Fibroblast of lung (primary cell): ENCODE measurements around the gene HIVEP3. TPM values are rescaled to one million over a fixed set of nuclear protein-coding genes. Genes with fewer than 3 reads are reported as not detected.

Experiments
- DNase-seq, 2 donors: peaks; one replicate each; pipeline versions ENCODE4 v3.0.0 to v3.0.0-alpha.2; 2010; ENCODE audit warnings: low read depth in 2 of 2
- H2AFZ ChIP-seq: 2 replicates; pipeline ENCODE4 v1.5.1; 2012; ENCODE audit warnings: low read length, control low read depth, inconsistent platforms
- H3K27ac ChIP-seq: 2 replicates; pipeline ENCODE4 v1.5.1; 2011; ENCODE audit warnings: low read length, control low read depth; ENCODE audit not compliant: insufficient read depth
- H3K27me3 ChIP-seq: 2 replicates; pipeline ENCODE4 v1.5.1; 2011; ENCODE audit warnings: mild to moderate bottlenecking, low read length; ENCODE audit not compliant: control insufficient read depth, insufficient read depth
- H3K36me3 ChIP-seq: 2 replicates; pipeline ENCODE4 v1.5.1; 2011; ENCODE audit warnings: low read length; ENCODE audit not compliant: control insufficient read depth, insufficient read depth
- H3K4me1 ChIP-seq: 2 replicates; pipeline ENCODE4 v1.5.1; 2011; ENCODE audit warnings: low read length; ENCODE audit not compliant: control insufficient read depth, insufficient read depth; ENCODE audit errors: extremely low read depth
- H3K4me2 ChIP-seq: 2 replicates; pipeline ENCODE4 v1.5.1; 2011; ENCODE audit warnings: low read length, control low read depth; ENCODE audit not compliant: insufficient read depth; ENCODE audit errors: extremely low read depth
- H3K4me3 ChIP-seq, 4 experiments: fragments of 200-600 bp in 1 of 4; sonication (generic) in 1 of 4; replicated peaks in 1 of 4; 2 replicates each; pipeline ENCODE4 v1.5.1; 2011 to 2016; ENCODE audit warnings: low read length in 4 of 4, low read depth in 3 of 4, mild to moderate bottlenecking in 3 of 4, control low read depth in 2 of 4, inconsistent platforms in 1 of 4, mixed read lengths in 1 of 4; ENCODE audit not compliant: insufficient read depth in 1 of 4; ENCODE audit errors: control extremely low read depth in 1 of 4
- H3K79me2 ChIP-seq: 2 replicates; pipeline ENCODE4 v1.5.1; 2012; ENCODE audit warnings: mild to moderate bottlenecking, low read length, inconsistent platforms; ENCODE audit not compliant: control insufficient read depth, insufficient read depth
- H3K9ac ChIP-seq: 2 replicates; pipeline ENCODE4 v1.5.1; 2011; ENCODE audit warnings: mild to moderate bottlenecking, low read length, control low read depth; ENCODE audit not compliant: insufficient read depth
- H3K9me3 ChIP-seq: 2 replicates; pipeline ENCODE4 v1.5.1; 2012; ENCODE audit warnings: low read depth, low read length; ENCODE audit not compliant: control insufficient read depth, insufficient read depth
- H4K20me1 ChIP-seq: 2 replicates; pipeline ENCODE4 v1.5.1; 2011; ENCODE audit warnings: low read length; ENCODE audit not compliant: control insufficient read depth, insufficient read depth; ENCODE audit errors: extremely low read depth
- EZH2 ChIP-seq: IDR thresholded peaks from 2 replicates; pipeline ENCODE4 v1.5.1; 2012; ENCODE audit warnings: low read length, control low read depth, mild to moderate bottlenecking; ENCODE audit errors: missing control alignments
- polyA plus RNA-seq, 2 donors: library from polyadenylated mRNA; depleted of rRNA in 1 of 2; stranded (reverse) in 1 of 2; unstranded in 1 of 2; fragments of >200 nt; gene quantifications; 2 replicates each; pipeline ENCODE4 v1.2.1, GENCODE V29; 2011 to 2012; ENCODE audit warnings: missing spikeins in 1 of 2
- total RNA-seq: library from RNA; depleted of rRNA; stranded (reverse); fragments of >200 nt; gene quantifications from 2 replicates; pipeline ENCODE4 v1.2.1, GENCODE V29; 2014
- TF ChIP-seq, protein P1 (sequence below), 2 donors: IDR thresholded peaks in 1 of 2; conservative IDR thresholded peaks in 1 of 2; 1 replicate in 1 of 2; 2 replicates in 1 of 2; pipeline ENCODE4 v1.5.1; 2011 to 2012; ENCODE audit warnings: low read length in 2 of 2, control low read depth in 1 of 2, inconsistent platforms in 1 of 2, low read depth in 1 of 2, mild to moderate bottlenecking in 1 of 2

HIVEP3 gene
- total and polyA plus RNA-seq, 2 donors (not counting 1 experiment from before 2014, with no cell fraction given) = 0.83 to 3.2 TPM

DNA sequence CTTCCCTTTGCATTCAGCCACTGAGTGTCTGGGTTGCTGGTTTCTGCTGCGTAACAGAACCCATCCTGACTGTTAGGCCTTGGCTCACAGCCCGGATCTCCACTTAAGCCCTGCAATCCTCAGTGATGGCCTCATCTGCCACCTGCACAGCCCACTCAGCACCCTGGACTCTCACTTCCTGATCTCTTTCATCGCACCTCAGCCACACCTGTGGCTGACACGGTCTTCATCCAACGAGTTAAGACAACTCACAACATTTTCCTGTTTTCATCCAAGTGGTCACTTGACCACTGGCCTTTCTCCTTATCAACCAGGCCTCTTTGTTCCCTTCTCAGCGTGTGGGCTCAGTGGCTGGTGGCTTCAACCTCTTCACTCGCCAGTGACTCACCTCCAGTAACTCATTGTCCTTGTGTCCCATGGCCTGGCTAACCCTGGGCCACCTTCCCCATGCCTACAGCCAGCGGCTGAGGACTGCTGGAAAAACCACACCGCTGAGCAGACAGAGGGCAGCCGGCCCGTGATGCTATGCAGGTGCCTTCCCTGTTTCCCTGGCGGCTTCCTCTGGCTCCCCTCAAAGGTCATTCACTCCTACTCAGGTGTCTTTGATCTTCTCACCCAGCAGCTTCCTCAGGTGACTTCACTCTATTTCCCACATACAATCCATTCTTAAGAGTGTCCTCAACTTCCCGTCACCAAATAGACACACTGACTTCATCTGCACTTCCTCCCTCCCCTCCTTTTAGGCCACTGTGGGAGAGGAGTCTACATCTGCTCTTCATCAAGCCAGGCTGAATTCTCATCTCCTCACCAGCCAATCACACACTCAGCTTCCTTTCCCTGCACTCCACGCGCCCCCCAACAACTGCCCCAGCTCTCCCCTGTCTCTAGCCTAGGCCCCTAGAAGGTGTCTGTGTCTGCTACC is 414.3 kb downstream of the HIVEP3 start:
- H4K20me1 ChIP-seq = no peaks in the 10 kb centered on the region
- H3K4me3 ChIP-seq = no peak overlapping the region
- H3K9me3 ChIP-seq = no peaks in the 10 kb centered on the region
- H3K9ac ChIP-seq = no peak overlapping the region
- no peaks in the 10 kb centered on the region for H3K79me2 ChIP-seq
- no peak overlapping the region for H3K27ac ChIP-seq
- no peaks in the 10 kb centered on the region for H3K4me1 ChIP-seq
- TF ChIP-seq, protein P1, sequence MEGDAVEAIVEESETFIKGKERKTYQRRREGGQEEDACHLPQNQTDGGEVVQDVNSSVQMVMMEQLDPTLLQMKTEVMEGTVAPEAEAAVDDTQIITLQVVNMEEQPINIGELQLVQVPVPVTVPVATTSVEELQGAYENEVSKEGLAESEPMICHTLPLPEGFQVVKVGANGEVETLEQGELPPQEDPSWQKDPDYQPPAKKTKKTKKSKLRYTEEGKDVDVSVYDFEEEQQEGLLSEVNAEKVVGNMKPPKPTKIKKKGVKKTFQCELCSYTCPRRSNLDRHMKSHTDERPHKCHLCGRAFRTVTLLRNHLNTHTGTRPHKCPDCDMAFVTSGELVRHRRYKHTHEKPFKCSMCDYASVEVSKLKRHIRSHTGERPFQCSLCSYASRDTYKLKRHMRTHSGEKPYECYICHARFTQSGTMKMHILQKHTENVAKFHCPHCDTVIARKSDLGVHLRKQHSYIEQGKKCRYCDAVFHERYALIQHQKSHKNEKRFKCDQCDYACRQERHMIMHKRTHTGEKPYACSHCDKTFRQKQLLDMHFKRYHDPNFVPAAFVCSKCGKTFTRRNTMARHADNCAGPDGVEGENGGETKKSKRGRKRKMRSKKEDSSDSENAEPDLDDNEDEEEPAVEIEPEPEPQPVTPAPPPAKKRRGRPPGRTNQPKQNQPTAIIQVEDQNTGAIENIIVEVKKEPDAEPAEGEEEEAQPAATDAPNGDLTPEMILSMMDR (conservative IDR thresholded peaks at IDR 0.05 in 1 of 2, IDR thresholded peaks at IDR 0.05 in 1 of 2; ENCODE audit: low read depth in 1 of 2, low read length in 2 of 2) = no peak
- no peak for TF ChIP-seq EZH2
- peak; percentile 56 to 79 for DNase-seq
- H2AFZ ChIP-seq = no peak overlapping the region
- no peaks in the 10 kb centered on the region for H3K27me3 ChIP-seq
- no peaks in the 10 kb centered on the region for H3K36me3 ChIP-seq
- no peak overlapping the region for H3K4me2 ChIP-seq

DNA sequence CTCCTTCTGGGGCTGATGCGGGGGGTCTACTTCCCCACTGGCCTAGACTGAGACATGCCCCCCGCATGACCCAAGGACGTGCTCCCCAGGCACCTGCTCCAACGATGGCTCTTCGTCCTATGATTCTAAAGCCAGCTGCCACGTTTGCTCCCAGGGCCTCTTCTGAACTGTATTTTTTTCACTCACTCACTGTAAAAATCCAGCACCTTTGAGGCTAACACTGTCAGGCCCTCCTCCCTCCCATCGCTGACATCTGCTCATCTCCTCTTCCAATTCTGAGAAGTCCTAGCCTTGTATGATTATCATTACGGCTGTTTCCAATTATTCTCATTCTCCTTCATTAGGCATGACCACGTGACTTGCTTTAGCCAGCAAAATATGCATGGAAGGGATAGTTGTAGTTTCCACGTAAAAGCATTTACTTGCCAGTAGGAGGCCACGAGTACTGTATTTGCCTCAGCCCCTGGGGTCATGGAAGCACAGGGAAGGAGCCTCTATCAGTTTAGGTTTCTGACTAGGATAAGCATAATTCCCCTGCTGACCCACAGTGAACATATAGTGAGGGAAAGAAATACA is 415.1 kb downstream of the HIVEP3 start:
- no peak overlapping the region for H3K27ac ChIP-seq
- H3K36me3 ChIP-seq = no peaks in the 10 kb centered on the region

DNA sequence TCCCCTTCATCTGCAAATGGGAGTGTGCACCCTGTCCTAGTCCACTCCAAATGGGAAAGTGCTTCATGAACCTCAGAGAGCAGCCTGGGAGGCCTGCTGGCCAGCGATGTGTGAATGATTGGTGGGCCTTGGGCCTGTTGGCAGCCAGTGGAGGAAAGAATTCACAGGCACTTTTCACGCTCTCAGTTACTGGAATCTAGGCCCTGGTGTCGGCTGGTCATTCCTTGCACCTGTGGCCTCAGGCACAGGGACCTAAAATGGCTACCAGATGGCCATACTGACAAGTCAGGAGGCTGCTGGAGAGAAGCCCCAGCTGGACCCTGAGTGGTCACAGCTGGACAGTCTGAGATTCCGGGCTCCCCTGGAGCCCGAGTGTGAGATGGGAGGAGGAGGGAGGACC is 415.8 kb downstream of the HIVEP3 start:
- Histone ChIP-seq H3K27ac (no peak overlapping the region), H3K4me3 (no peak overlapping the region), H3K79me2 (no peaks in the 10 kb centered on the region), H3K4me2 (no peak overlapping the region), H3K9me3 (no peaks in the 10 kb centered on the region), H3K9ac (no peak overlapping the region), H3K36me3 (no peaks in the 10 kb centered on the region), H4K20me1 (no peaks in the 10 kb centered on the region), H3K4me1 (no peaks in the 10 kb centered on the region), H3K27me3 (no peaks in the 10 kb centered on the region), H2AFZ (no peak overlapping the region)
- peak in 1 of 2 donors; percentile 60 for DNase-seq
- TF ChIP-seq, protein P1 (conservative IDR thresholded peaks at IDR 0.05 in 1 of 2, IDR thresholded peaks at IDR 0.05 in 1 of 2; ENCODE audit: low read depth in 1 of 2, low read length in 2 of 2) = no peak
- TF ChIP-seq EZH2 = no peak

More for the DNA sequence above, 415.1 kb downstream of the HIVEP3 start:
- no peak overlapping the region for H3K4me2 ChIP-seq
- H2AFZ ChIP-seq = no peak overlapping the region
- no peaks in the 10 kb centered on the region for H4K20me1 ChIP-seq
- H3K27me3 ChIP-seq = no peaks in the 10 kb centered on the region
- TF ChIP-seq EZH2 = no peak
- TF ChIP-seq, protein P1 (conservative IDR thresholded peaks at IDR 0.05 in 1 of 2, IDR thresholded peaks at IDR 0.05 in 1 of 2; ENCODE audit: low read depth in 1 of 2, low read length in 2 of 2) = peak; percentile 11 to 13
- H3K9ac ChIP-seq = no peak overlapping the region
- no peak for DNase-seq
- H3K79me2 ChIP-seq = no peaks in the 10 kb centered on the region
- no peak overlapping the region for H3K4me3 ChIP-seq
- H3K4me1 ChIP-seq = no peaks in the 10 kb centered on the region
- H3K9me3 ChIP-seq = no peaks in the 10 kb centered on the region
